ENCODE data around the gene PIEZO1. TPM values are rescaled to one million over a fixed set of nuclear protein-coding genes. Genes with fewer than 3 reads are reported as not detected.

PIEZO1 gene
- total and polyA plus RNA-seq, 8 donors, result 16.3 to 255 (median 31.8) TPM

- peaks cover 0 to 8% (median 0%) of the 10 kb centered on the region in 3 donors for H3K36me3 ChIP-seq
- H3K27ac ChIP-seq, result no peak overlapping the region
- WGBS, 2 donors, result 75 to 92% methylated on average over 15 to 16 of the region's 16 CpGs
- DNase-seq, result no peak
- no peak for TF ChIP-seq CTCF (IDR thresholded peaks at IDR 0.05)
- no peaks in the 10 kb centered on the region for H3K9me3 ChIP-seq
- H3K4me3 ChIP-seq, result no peak overlapping the region
- intact Hi-C loops (cut with DNase I), result loop anchor here in 1 of 3 donors (10.0 kb wide), 1 partner anchor 430 kb away; no protein-coding TSS in a partner anchor
- H3K4me1 ChIP-seq, result no peaks in the 10 kb centered on the region
- no peak for FAIRE-seq
- no peaks in the 10 kb centered on the region for H3K27me3 ChIP-seq
- ATAC-seq, result no peak
Measured at GRCh38 chr16:88735121-88735520, 49.9 kb downstream of the PIEZO1 start.

GRCh38 chr16:88734361-88734728, 50.7 kb downstream of the PIEZO1 start:
- Histone ChIP-seq H3K27me3 (no peaks in the 10 kb centered on the region), H3K9me3 (no peaks in the 10 kb centered on the region), H3K36me3 (peaks cover 0 to 8% (median 0%) of the 10 kb centered on the region in 3 donors), H3K27ac (no peak overlapping the region), H3K4me3 (no peak overlapping the region), H3K4me1 (no peaks in the 10 kb centered on the region)
- intact Hi-C loops (cut with DNase I), result loop anchor here in 1 of 3 donors (10.0 kb wide), 1 partner anchor 430 kb away; no protein-coding TSS in a partner anchor
- FAIRE-seq (no peak), DNase-seq (no peak), ATAC-seq (no peak)
- 86 to 96% methylated on average over 23 of the region's 23 CpGs for WGBS, 2 donors
- TF ChIP-seq CTCF (IDR thresholded peaks at IDR 0.05), result no peak

GRCh38 chr16:88733630-88734360, 51.2 kb downstream of the PIEZO1 start:
- no peak overlapping the region for H3K27ac ChIP-seq
- no peaks in the 10 kb centered on the region for H3K9me3 ChIP-seq
- 75 to 88% methylated on average over 25 to 27 of the region's 27 CpGs for whole genome bisulfite sequencing, 2 donors
- TF ChIP-seq CTCF (IDR thresholded peaks at IDR 0.05), result no peak
- H3K4me1 ChIP-seq, result no peaks in the 10 kb centered on the region
- H3K27me3 ChIP-seq, result no peaks in the 10 kb centered on the region
- H3K4me3 ChIP-seq, result no peak overlapping the region
- ATAC-seq, result no peak
- no peak for DNase-seq
- H3K36me3 ChIP-seq, result peaks cover 0 to 8% (median 0%) of the 10 kb centered on the region in 3 donors
- intact Hi-C loops (cut with DNase I), result loop anchor here in 1 of 3 donors (10.0 kb wide), 1 partner anchor 431 kb away; no protein-coding TSS in a partner anchor
- no peak for FAIRE-seq

DNA sequence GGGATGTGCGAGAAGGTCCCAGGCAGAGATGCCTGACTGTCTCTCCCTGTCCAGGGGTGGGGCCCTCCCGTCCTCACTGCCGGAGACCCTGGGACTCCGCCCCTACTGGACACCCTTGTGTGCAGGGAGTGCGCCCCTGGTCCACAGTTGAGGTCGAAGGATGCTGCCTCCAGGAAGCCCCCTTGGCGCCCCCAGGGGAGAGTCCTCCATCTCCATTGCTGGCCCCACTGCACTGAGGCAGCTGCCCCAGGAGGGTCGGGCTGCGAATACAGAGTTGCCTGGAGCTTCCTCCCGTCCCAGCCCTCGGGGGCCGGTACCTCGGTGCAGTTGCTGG, 52.1 kb downstream of the PIEZO1 start:
- DNase-seq, result no peak
- Histone ChIP-seq H3K27ac (no peak overlapping the region), H3K4me3 (no peak overlapping the region), H3K36me3 (peaks cover 0 to 8% (median 0%) of the 10 kb centered on the region in 3 donors), H3K9me3 (no peaks in the 10 kb centered on the region), H3K27me3 (no peaks in the 10 kb centered on the region), H3K4me1 (no peaks in the 10 kb centered on the region)
- FAIRE-seq, result no peak
- 79 to 88% methylated on average over 11 to 13 of the region's 13 CpGs for WGBS, 2 donors
- no peak for TF ChIP-seq CTCF (IDR thresholded peaks at IDR 0.05)
- ATAC-seq, result no peak
- intact Hi-C loops (cut with DNase I), result loop anchor here in 1 of 3 donors (10.0 kb wide), 1 partner anchor 432 kb away; no protein-coding TSS in a partner anchor

All from pancreas (tissue), 10 donors.